Measurements from ENCODE around the gene LANCL2. TPM values are rescaled to one million over a fixed set of nuclear protein-coding genes. Genes with fewer than 3 reads are reported as not detected.

LANCL2 gene
- polyA plus RNA-seq, 3 donors, result 6.4 to 11.8 (median 8.3) TPM

DNA sequence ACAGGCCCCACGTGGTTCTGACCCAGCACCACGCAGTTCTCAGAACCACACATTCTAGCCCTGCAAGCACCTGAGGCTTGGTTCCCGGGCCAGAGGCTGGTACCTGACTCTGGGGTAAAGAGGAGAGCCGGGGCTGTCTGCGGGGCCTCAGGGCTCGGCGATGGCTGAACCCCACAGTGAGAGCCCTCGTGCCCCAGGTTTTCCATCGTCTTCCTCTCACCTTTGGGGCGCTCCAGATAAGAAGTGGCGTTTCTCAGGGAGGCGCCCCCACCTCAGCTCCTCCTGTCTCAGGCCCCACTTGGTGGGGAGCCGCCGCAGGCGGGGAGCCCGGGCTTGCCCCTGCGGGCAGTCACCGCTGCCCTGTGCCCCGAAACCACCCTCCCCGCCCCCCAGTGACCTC is 2.2 kb upstream of the LANCL2 start:
- no peak for DNase-seq
- peaks cover 18% of the 10 kb centered on the region for H3K4me1 Mint-ChIP-seq
- Histone ChIP-seq H3K9me3 (replicated peaks in 1 of 2; ENCODE audit: control insufficient read depth in 1 of 2, insufficient read depth in 1 of 2, low read length in 2 of 2) (no peaks in the 10 kb centered on the region), H3K27ac (ENCODE audit: low read depth in 1 of 2, low read length in 2 of 2) (no peak overlapping the region), H3K4me3 (replicated peaks in 1 of 3; ENCODE audit: low read depth in 2 of 3, low read length in 3 of 3) (no peak overlapping the region), H3K4me1 (ENCODE audit: control insufficient read depth in 1 of 2, insufficient read depth in 2 of 2, low read length in 2 of 2) (peaks cover 18 to 20% of the 10 kb centered on the region in 2 donors), H4K20me1 (ENCODE audit: insufficient read depth, low read length) (no peaks in the 10 kb centered on the region), H3K79me2 (ENCODE audit: insufficient read depth, low read length) (peaks cover 12% of the 10 kb centered on the region), H2AFZ (ENCODE audit: insufficient read depth, low read depth, low read length, poor library complexity, severe bottlenecking) (peak overlapping the region; percentile 25), H3K36me3 (replicated peaks in 1 of 2; ENCODE audit: control insufficient read depth in 1 of 2, insufficient read depth in 2 of 2, low read length in 2 of 2) (no peaks in the 10 kb centered on the region), H3K27me3 (ENCODE audit: control insufficient read depth in 2 of 2, insufficient read depth in 2 of 2, low read length in 2 of 2) (peaks cover 0 to 11% of the 10 kb centered on the region in 2 donors), H3K9ac (ENCODE audit: insufficient read depth, low read length, poor library complexity, severe bottlenecking) (no peak overlapping the region), H3K4me2 (replicated peaks; ENCODE audit: extremely low read depth, low read length, poor library complexity, severe bottlenecking) (no peak overlapping the region)
- H3K9me3 Mint-ChIP-seq, result no peaks in the 10 kb centered on the region
- intact Hi-C loops (cut with micrococcal nuclease), result loop anchor here (10.0 kb wide), 2 partner anchors 212 to 232 kb away; partner anchors contain the start of gene VOPP1 (in 1 of the 2)
- H3K27ac Mint-ChIP-seq, result no peak overlapping the region
- H3K36me3 Mint-ChIP-seq, result no peaks in the 10 kb centered on the region
- no peak overlapping the region for H3K4me3 Mint-ChIP-seq
- H3K27me3 Mint-ChIP-seq (ENCODE audit: low read depth in 3 of 3), result peaks cover 4 to 9% (median 8%) of the 10 kb centered on the region in 3 donors
- WGBS (ENCODE audit: insufficient coverage), result 96% methylated on average over 8 of the region's 20 CpGs
- TF ChIP-seq, protein P1, sequence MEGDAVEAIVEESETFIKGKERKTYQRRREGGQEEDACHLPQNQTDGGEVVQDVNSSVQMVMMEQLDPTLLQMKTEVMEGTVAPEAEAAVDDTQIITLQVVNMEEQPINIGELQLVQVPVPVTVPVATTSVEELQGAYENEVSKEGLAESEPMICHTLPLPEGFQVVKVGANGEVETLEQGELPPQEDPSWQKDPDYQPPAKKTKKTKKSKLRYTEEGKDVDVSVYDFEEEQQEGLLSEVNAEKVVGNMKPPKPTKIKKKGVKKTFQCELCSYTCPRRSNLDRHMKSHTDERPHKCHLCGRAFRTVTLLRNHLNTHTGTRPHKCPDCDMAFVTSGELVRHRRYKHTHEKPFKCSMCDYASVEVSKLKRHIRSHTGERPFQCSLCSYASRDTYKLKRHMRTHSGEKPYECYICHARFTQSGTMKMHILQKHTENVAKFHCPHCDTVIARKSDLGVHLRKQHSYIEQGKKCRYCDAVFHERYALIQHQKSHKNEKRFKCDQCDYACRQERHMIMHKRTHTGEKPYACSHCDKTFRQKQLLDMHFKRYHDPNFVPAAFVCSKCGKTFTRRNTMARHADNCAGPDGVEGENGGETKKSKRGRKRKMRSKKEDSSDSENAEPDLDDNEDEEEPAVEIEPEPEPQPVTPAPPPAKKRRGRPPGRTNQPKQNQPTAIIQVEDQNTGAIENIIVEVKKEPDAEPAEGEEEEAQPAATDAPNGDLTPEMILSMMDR (IDR thresholded peaks at IDR 0.05), result no peak

DNA sequence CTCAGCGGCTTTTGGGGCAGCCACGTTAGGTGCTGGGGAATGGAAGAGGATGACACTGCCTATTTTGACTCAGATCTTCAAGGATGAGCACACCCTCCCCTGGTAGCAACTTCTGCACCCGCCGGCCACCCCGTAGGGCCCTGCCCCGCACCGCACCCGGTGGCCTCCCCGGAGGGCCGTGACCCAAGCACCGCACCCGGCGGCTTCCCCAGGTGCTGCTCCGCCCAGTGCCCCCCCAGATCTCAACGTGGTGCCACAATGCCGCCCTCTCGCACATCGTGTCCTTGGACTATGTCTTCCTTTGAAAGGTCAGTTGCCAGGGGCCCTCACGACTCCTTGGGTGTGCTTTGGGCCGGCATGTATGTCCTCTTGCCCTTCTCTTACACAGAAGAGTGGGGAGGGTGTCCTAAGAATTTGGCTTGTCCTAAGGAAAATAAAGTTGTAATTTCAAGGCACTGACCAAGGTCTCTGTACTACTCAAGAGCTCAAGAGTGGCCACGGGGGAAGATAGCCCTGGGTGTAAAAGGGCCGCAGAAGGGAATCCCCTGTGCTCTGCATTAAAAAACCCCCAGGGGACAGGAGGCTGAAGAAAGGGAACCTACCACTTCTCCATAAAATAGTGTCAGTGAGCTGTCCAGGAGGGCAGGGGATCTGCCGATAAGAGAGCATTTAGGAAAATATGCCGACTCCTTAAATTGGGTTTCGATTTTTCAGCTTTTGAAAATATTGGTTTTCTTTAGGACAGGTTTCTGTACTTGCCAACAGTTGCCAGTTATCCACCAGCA is 1.6 kb upstream of the LANCL2 start:
- Histone ChIP-seq H4K20me1 (ENCODE audit: insufficient read depth, low read length) (no peaks in the 10 kb centered on the region), H2AFZ (ENCODE audit: insufficient read depth, low read depth, low read length, poor library complexity, severe bottlenecking) (no peak overlapping the region), H3K79me2 (ENCODE audit: insufficient read depth, low read length) (peaks cover 12% of the 10 kb centered on the region), H3K4me1 (ENCODE audit: control insufficient read depth in 1 of 2, insufficient read depth in 2 of 2, low read length in 2 of 2) (peaks cover 18 to 20% of the 10 kb centered on the region in 2 donors), H3K4me3 (replicated peaks in 1 of 3; ENCODE audit: low read depth in 2 of 3, low read length in 3 of 3) (no peak overlapping the region), H3K9ac (ENCODE audit: insufficient read depth, low read length, poor library complexity, severe bottlenecking) (no peak overlapping the region), H3K27me3 (ENCODE audit: control insufficient read depth in 2 of 2, insufficient read depth in 2 of 2, low read length in 2 of 2) (peaks cover 0 to 11% of the 10 kb centered on the region in 2 donors), H3K9me3 (replicated peaks in 1 of 2; ENCODE audit: control insufficient read depth in 1 of 2, insufficient read depth in 1 of 2, low read length in 2 of 2) (no peaks in the 10 kb centered on the region), H3K27ac (ENCODE audit: low read depth in 1 of 2, low read length in 2 of 2) (no peak overlapping the region), H3K4me2 (replicated peaks; ENCODE audit: extremely low read depth, low read length, poor library complexity, severe bottlenecking) (no peak overlapping the region), H3K36me3 (replicated peaks in 1 of 2; ENCODE audit: control insufficient read depth in 1 of 2, insufficient read depth in 2 of 2, low read length in 2 of 2) (no peaks in the 10 kb centered on the region)
- no peak for DNase-seq
- Mint-ChIP-seq H3K4me3 (peak overlapping the region in 1 of 2 donors; percentile 46), H3K9me3 (no peaks in the 10 kb centered on the region), H3K36me3 (no peaks in the 10 kb centered on the region), H3K27ac (no peak overlapping the region), H3K4me1 (peaks cover 18% of the 10 kb centered on the region), H3K27me3 (ENCODE audit: low read depth in 3 of 3) (peaks cover 4 to 9% (median 7%) of the 10 kb centered on the region in 3 donors)
- TF ChIP-seq, protein P1 (IDR thresholded peaks at IDR 0.05), result no peak
- 88% methylated on average over 18 of the region's 25 CpGs for WGBS (ENCODE audit: insufficient coverage)
- intact Hi-C loops (cut with micrococcal nuclease), result loop anchor here (10.0 kb wide), 2 partner anchors 211 to 231 kb away; partner anchors contain the start of gene VOPP1 (in 1 of the 2)

Data from CD14-positive monocyte (primary cell).